TTC549 (cell line): ENCODE results near the gene IL2RG.

ENCODE experiments used
- FAIRE-seq: peaks from 2 replicates; lab custom pipeline; 2012; peaks lifted over from hg19 to GRCh38; lab: Jason Lieb, UNC

The IL2RG gene

GRCh38 chrX:71068044-71068918 lies 43.1 kb downstream of the IL2RG start, which contains the start of gene SNX12:
Gene SNX12, minus strand, starts transcription at chrX:71068334. Its CDS starts 28 bp downstream, at chrX:71068306.
- FAIRE-seq: no peak

DNA sequence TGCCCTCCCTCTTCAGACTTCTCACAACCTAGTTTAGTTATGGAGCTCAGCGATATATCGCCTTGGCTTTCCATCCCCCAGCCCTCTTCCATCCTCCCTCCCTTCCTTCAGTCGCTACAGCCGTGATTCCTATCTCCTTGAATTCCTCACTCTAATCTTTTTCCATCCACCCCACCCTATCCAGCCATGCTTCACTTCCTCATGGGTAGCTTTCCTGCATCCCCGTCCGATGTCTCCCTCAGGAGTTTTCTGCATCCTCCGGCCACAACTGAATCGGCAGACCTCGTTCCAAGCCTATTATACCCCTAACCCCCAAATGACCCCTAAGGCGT lies 43.7 kb downstream of the IL2RG start:
- no peak for FAIRE-seq

DNA sequence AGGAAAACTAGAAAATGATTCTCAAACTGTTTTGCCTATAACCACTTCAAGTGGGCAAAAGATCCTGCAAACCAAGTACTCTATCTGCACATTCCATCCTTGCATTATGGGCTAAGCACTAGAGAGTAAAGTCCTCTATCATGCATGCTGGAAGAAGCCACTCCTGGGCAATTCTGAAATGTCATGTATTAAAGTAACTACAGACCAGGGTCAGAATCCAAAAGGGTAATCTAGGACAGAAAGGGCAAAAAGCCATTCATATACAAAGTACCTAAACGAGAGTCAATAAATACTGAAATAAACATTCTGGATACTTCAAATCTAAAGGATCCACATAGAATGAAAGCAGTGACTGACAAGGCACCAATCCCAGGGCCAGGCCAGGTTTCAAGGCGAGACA lies 44.3 kb downstream of the IL2RG start:
- FAIRE-seq: no peak

GRCh38 chrX:71060127-71060526 lies 51.2 kb downstream of the IL2RG start:
- no peak for FAIRE-seq

- FAIRE-seq: no peak
Measured at GRCh38 chrX:71057848-71058530, 53.4 kb downstream of the IL2RG start.
